NCI-H748 treated with DMSO at 0.1 percent for 48 hours (cell line): ENCODE data around the gene GRM8.
"Not testable (repeated sequence)": the region's sequence is repeated elsewhere in the genome, so short reads cannot be mapped to it uniquely, and the experiment has no call there.

Source experiments
- DNase-seq: peaks from one replicate; lab custom pipeline; 2025; lab: John Stamatoyannopoulos, UW

GRM8 gene

GRCh38 chr7:126908564-126908963 lies 344.2 kb downstream of the GRM8 start:
- not testable (repeated sequence) for DNase-seq

- DNase-seq, result not testable (repeated sequence)
Measured at GRCh38 chr7:126907657-126908056, 345.1 kb downstream of the GRM8 start.

- not testable (repeated sequence) for DNase-seq
Measured at GRCh38 chr7:126905255-126905654, 347.5 kb downstream of the GRM8 start.

GRCh38 chr7:126901041-126901765 lies 351.5 kb downstream of the GRM8 start:
- DNase-seq, result not testable (repeated sequence)

- DNase-seq, result peak; percentile 79
Measured at GRCh38 chr7:126887980-126888379, 364.8 kb downstream of the GRM8 start.

- DNase-seq, result peak; percentile 38
Measured at GRCh38 chr7:126887560-126887959, 365.2 kb downstream of the GRM8 start.

GRCh38 chr7:126882730-126883129 lies 370.0 kb downstream of the GRM8 start:
- DNase-seq, result not testable (repeated sequence)

GRCh38 chr7:126881908-126882307 lies 370.8 kb downstream of the GRM8 start:
- not testable (repeated sequence) for DNase-seq

GRCh38 chr7:126881315-126881714 lies 371.4 kb downstream of the GRM8 start:
- no peak for DNase-seq

GRCh38 chr7:126876536-126876935 lies 376.2 kb downstream of the GRM8 start:
- DNase-seq, result not testable (repeated sequence)

GRCh38 chr7:126856691-126857291 lies 395.9 kb downstream of the GRM8 start:
- no peak for DNase-seq

GRCh38 chr7:126845331-126845730 lies 407.4 kb downstream of the GRM8 start:
- no peak for DNase-seq

- DNase-seq, result no peak
Measured at GRCh38 chr7:126843883-126844282, 408.9 kb downstream of the GRM8 start.

GRCh38 chr7:126843336-126843735 lies 409.4 kb downstream of the GRM8 start:
- no peak for DNase-seq

- DNase-seq, result no peak
Measured at GRCh38 chr7:126842451-126842850, 410.3 kb downstream of the GRM8 start.

- DNase-seq, result no peak
Measured at GRCh38 chr7:126840869-126841268, 411.9 kb downstream of the GRM8 start.

GRCh38 chr7:126839624-126840023 lies 413.1 kb downstream of the GRM8 start:
- DNase-seq, result no peak

GRCh38 chr7:126838194-126838593 lies 414.5 kb downstream of the GRM8 start:
- no peak for DNase-seq

GRCh38 chr7:126831241-126831640 lies 421.5 kb downstream of the GRM8 start:
- not testable (repeated sequence) for DNase-seq

- no peak for DNase-seq
Measured at GRCh38 chr7:126820925-126821324, 431.8 kb downstream of the GRM8 start.

GRCh38 chr7:126819197-126819484 lies 433.6 kb downstream of the GRM8 start:
- no peak for DNase-seq

GRCh38 chr7:126818393-126819196 lies 434.1 kb downstream of the GRM8 start:
- no peak for DNase-seq

GRCh38 chr7:126809188-126809587 lies 443.6 kb downstream of the GRM8 start:
- DNase-seq, result no peak
